Suprapubic skin (tissue), 3 donors: ENCODE measurements around the gene MTG2.

Experiments
- CTCF ChIP-seq, 2 donors: fragments of 200-600 bp in 1 of 2; fragments of 450-650 bp in 1 of 2; sonication (generic) in 1 of 2; IDR thresholded peaks; one replicate each; pipeline ENCODE4 v1.5.1; 2016 to 2019; ENCODE audit warnings: antibody characterized with exemption in 2 of 2, mild to moderate bottlenecking in 1 of 2, moderate library complexity in 1 of 2
- POLR2A ChIP-seq, 2 donors: fragments of 450-650 bp; IDR thresholded peaks; one replicate each; pipeline ENCODE4 v1.6.1; 2017; ENCODE audit warnings: antibody characterized with exemption in 2 of 2, mild to moderate bottlenecking in 2 of 2, moderate library complexity in 2 of 2

GRCh38 chr20:62222266-62222850 is 39.5 kb downstream of the MTG2 start:
- TF ChIP-seq POLR2A (IDR thresholded peaks at IDR 0.05): no peak
- TF ChIP-seq CTCF (IDR thresholded peaks at IDR 0.05): no peak
